Effector memory CD8-positive, alpha-beta T cell (primary cell): ENCODE data around the gene PLEK2.
"Not testable (repeated sequence)": the region's sequence is repeated elsewhere in the genome, so short reads cannot be mapped to it uniquely, and the experiment has no call there.

Source experiments
- ATAC-seq: fragments of 150-1000 bp; cut with Tn5 transposase; replicated peaks from 2 replicates; pipeline ENCODE4 v1.10.0; 2021; ENCODE audit warnings: mild to moderate bottlenecking, moderate library complexity
- DNase-seq, 3 experiments: peaks; one replicate each; pipeline ENCODE4 v3.0.0; 2021
- H3K27ac Mint-ChIP-seq, 2 donors: one replicate each; pipeline ENCODE4 v1.8.0; 2022; ENCODE audit warnings: mild to moderate bottlenecking in 2 of 2, mixed read lengths in 2 of 2, moderate library complexity in 2 of 2
- H3K27me3 Mint-ChIP-seq, 2 donors: one replicate each; pipeline ENCODE4 v1.8.0; 2022; ENCODE audit warnings: mixed read lengths in 2 of 2
- H3K36me3 Mint-ChIP-seq: one replicate; pipeline ENCODE4 v1.8.0; 2022; ENCODE audit warnings: mild to moderate bottlenecking, moderate library complexity, mixed read lengths; ENCODE audit not compliant: insufficient read depth
- H3K4me1 Mint-ChIP-seq, 2 donors: one replicate each; pipeline ENCODE4 v1.8.0; 2022; ENCODE audit warnings: low read depth in 2 of 2, mixed read lengths in 2 of 2
- H3K4me3 Mint-ChIP-seq, 2 donors: one replicate each; pipeline ENCODE4 v1.8.0; 2022; ENCODE audit warnings: mild to moderate bottlenecking in 2 of 2, mixed read lengths in 2 of 2, moderate library complexity in 2 of 2
- H3K9me3 Mint-ChIP-seq, 2 donors: one replicate each; pipeline ENCODE4 v1.8.0; 2022; ENCODE audit warnings: mixed read lengths in 2 of 2

Gene PLEK2

DNA sequence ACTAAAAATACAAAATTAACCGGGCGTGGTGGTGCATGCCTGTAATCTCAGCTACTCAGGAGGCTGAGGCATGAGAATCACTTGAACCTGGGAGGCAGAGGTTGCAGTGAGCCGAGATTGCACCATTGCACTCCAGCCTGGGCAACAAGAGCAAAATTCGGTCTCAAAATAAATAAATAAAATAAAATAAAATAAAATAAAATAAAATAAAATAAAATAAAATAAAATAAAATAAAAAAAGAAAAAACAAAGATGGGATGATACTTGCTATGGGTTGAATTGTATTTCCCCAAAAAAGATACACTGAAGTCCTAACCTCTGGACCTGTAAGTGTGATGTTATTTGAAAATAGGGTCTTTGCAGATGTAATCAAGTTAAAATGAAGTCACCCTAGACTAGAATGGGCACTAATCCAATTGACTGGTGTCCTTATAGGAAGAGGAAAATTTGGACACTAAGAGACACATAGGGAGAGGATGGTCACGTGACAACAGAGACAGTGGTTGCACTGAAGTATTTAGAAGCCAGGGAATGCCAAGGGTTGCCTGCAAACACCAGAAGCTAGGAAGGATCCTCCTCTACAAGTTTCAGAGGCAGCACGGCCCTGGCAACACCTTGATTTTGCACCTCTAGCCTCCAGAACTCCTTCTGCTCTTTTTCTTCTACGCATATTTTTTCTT, 3.7 kb downstream of the PLEK2 start:
- ATAC-seq, H3K36me3 Mint-ChIP-seq, H3K27ac Mint-ChIP-seq, H3K9me3 Mint-ChIP-seq, H3K4me3 Mint-ChIP-seq, DNase-seq, H3K4me1 Mint-ChIP-seq: not testable (repeated sequence)
- peaks cover 24 to 32% of the 10 kb centered on the region in 2 donors for H3K27me3 Mint-ChIP-seq

- H3K27me3 Mint-ChIP-seq, result peaks cover 12 to 13% of the 10 kb centered on the region in 2 donors
Measured at GRCh38 chr14:67405771-67406170, 6.2 kb downstream of the PLEK2 start.

GRCh38 chr14:67400434-67400833, 11.5 kb downstream of the PLEK2 start:
- no peak for ATAC-seq

More at GRCh38 chr14:67405771-67406170, 6.2 kb downstream of the PLEK2 start:
- Mint-ChIP-seq H3K27ac (no peak overlapping the region), H3K36me3 (peaks cover 4% of the 10 kb centered on the region), H3K4me3 (no peak overlapping the region), H3K4me1 (no peaks in the 10 kb centered on the region), H3K9me3 (no peaks in the 10 kb centered on the region)
- ATAC-seq, result no peak
- no peak for DNase-seq

DNA sequence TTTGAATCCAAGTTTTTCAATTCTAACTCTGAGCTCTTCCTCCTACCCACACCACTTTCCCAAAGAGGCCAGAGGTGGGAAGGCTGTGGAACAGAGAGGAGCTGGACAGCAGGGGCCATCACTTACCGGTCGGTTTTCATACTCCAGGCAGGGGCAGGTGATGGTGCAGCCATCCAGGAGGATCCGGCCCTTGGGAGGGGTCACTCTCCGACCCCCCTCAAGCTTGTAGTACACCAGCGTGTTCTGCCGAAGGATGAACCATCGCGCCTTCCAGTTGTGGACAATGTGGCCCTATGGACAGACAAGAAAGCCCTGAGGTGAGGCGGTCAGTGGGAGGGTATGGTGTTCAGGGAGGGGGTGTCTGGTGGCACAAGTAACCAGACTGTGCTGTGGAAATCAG, 14.4 kb downstream of the PLEK2 start:
- no peak overlapping the region for H3K27ac Mint-ChIP-seq
- H3K27me3 Mint-ChIP-seq, result peaks cover 6 to 22% of the 10 kb centered on the region in 2 donors
- no peaks in the 10 kb centered on the region for H3K4me1 Mint-ChIP-seq
- H3K4me3 Mint-ChIP-seq, result no peak overlapping the region
- H3K36me3 Mint-ChIP-seq, result no peaks in the 10 kb centered on the region
- no peaks in the 10 kb centered on the region for H3K9me3 Mint-ChIP-seq
- ATAC-seq (no peak), DNase-seq (no peak)

More at GRCh38 chr14:67400434-67400833, 11.5 kb downstream of the PLEK2 start:
- H3K27me3 Mint-ChIP-seq, result peaks cover 7 to 22% of the 10 kb centered on the region in 2 donors
- no peaks in the 10 kb centered on the region for H3K9me3 Mint-ChIP-seq
- no peak for DNase-seq
- H3K36me3 Mint-ChIP-seq, result no peaks in the 10 kb centered on the region
- H3K4me3 Mint-ChIP-seq, result no peak overlapping the region
- no peak overlapping the region for H3K27ac Mint-ChIP-seq
- no peaks in the 10 kb centered on the region for H3K4me1 Mint-ChIP-seq

DNA sequence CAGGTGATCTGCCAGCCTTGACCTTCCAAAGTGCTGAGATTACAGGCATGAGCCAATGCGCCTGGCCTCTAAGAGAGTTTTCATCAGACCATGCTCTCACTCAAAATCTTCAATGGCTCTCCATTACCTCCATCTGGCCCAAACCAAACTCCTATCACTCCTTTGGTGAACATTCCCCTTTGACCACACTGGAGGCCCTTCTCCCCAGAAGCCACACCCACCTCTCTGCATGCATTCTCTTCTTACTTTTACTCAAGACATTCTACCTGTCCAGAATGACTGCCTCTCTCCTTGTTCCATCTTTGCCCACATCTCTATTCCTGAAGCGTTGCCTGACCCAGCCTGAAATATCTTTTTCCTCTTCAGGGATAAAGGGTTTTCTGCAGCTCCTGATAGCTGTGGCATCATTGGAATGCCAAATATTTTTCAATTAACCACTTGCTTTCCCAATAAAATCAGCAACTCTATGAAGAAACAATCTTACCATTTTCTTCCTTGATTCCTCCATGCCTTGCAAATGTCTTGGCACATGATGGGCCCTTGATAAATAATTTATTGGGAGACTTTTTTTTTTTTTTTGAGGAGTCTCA, 15.5 kb downstream of the PLEK2 start:
- no peak overlapping the region for H3K27ac Mint-ChIP-seq

DNA sequence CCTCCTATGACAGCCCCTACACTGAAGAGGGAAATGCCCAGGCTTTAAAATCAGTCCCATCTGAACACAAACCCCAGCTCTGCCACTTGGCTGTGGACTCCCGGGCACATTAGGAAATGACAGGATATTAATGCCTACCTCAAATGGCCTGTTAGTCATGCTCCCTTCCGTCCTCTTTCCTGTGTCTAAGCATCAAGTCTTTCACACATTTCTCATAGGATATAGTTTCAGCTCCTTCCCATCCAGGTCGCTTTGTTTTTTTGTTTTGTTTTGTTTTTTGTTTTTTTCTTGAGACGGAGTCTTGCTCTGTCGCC, 16.1 kb downstream of the PLEK2 start:
- no peak overlapping the region for H3K27ac Mint-ChIP-seq
- no peak for DNase-seq
- peaks cover 6 to 22% of the 10 kb centered on the region in 2 donors for H3K27me3 Mint-ChIP-seq
- H3K36me3 Mint-ChIP-seq, result no peaks in the 10 kb centered on the region
- H3K9me3 Mint-ChIP-seq, result no peaks in the 10 kb centered on the region
- no peaks in the 10 kb centered on the region for H3K4me1 Mint-ChIP-seq
- no peak for ATAC-seq
- no peak overlapping the region for H3K4me3 Mint-ChIP-seq

More for the DNA sequence above, 15.5 kb downstream of the PLEK2 start:
- ATAC-seq, result no peak
- H3K4me3 Mint-ChIP-seq, result no peak overlapping the region
- no peaks in the 10 kb centered on the region for H3K4me1 Mint-ChIP-seq
- H3K36me3 Mint-ChIP-seq, result no peaks in the 10 kb centered on the region
- DNase-seq, result no peak
- no peaks in the 10 kb centered on the region for H3K9me3 Mint-ChIP-seq
- peaks cover 6 to 22% of the 10 kb centered on the region in 2 donors for H3K27me3 Mint-ChIP-seq

DNA sequence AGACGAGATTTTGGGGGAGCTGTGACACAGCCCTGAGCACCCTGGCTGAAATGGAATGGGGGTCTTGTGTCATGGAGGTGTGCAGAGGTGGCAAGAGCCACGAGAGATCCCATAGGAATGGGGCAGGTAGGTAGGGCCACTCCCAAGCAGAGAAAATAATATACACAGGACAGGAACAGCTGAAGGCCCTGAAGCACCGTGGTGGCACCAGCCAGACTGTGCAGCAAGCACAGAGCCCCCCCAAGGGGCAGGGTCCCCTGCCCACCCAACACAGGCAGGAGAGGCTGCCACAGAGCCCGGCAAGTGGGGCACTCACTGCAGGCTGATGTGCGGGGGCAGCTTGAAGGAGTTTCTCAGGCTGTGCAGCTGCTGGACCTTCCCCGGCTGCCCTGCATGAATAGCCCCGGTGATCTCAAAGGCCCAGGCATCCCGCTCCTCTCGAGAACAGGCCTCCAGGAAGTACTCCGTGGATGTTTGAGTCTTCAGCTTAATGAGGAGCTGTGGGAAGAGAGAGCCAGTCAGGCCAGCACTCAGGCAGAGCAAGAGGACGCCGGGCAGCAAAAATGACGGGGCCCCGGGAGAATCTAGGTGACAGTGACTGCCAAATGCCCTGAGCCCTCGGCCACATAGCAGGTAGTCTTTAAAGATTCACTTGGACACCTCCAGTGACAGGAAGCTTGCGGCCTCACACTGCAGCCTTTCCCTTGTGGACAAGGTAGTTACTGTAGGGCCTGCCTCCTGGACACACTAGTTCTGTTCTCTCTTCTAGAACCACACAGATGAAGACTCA, 16.7 kb downstream of the PLEK2 start:
- no peaks in the 10 kb centered on the region for H3K4me1 Mint-ChIP-seq
- DNase-seq (no peak), ATAC-seq (no peak)
- H3K4me3 Mint-ChIP-seq, result no peak overlapping the region
- no peaks in the 10 kb centered on the region for H3K36me3 Mint-ChIP-seq
- H3K27ac Mint-ChIP-seq, result no peak overlapping the region
- peaks cover 6 to 22% of the 10 kb centered on the region in 2 donors for H3K27me3 Mint-ChIP-seq
- no peaks in the 10 kb centered on the region for H3K9me3 Mint-ChIP-seq

- peaks cover 6 to 22% of the 10 kb centered on the region in 2 donors for H3K27me3 Mint-ChIP-seq
- no peak overlapping the region for H3K4me3 Mint-ChIP-seq
- no peak for ATAC-seq
- DNase-seq, result no peak
- no peaks in the 10 kb centered on the region for H3K4me1 Mint-ChIP-seq
- no peaks in the 10 kb centered on the region for H3K36me3 Mint-ChIP-seq
- no peak overlapping the region for H3K27ac Mint-ChIP-seq
- no peaks in the 10 kb centered on the region for H3K9me3 Mint-ChIP-seq
Measured at GRCh38 chr14:67393689-67394088, 18.3 kb downstream of the PLEK2 start.

GRCh38 chr14:67392800-67393199, 19.2 kb downstream of the PLEK2 start:
- Mint-ChIP-seq H3K27me3 (peaks cover 0 to 14% of the 10 kb centered on the region in 2 donors), H3K4me3 (no peak overlapping the region), H3K27ac (no peak overlapping the region), H3K9me3 (no peaks in the 10 kb centered on the region), H3K36me3 (no peaks in the 10 kb centered on the region), H3K4me1 (no peaks in the 10 kb centered on the region)
- DNase-seq (no peak), ATAC-seq (no peak)

DNA sequence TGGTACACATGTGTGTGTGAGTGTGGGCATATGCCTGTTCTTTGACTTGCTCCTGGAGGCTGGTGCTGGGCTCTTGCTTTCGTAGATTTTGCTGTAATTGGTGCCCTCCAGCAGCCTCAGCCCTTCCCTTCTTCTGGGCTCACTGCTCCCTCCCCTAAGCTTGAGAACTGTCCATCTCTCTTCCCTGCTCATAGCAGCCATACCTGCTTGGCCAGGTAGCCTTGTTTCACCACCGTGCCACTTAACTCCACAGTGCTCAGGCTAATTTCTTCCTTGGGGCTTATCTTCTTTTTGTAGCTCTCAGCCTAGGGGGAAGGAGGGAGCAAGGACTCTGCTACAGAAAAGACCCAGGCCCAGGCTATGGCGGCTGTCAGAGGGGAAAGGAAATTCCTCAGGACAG, 19.8 kb downstream of the PLEK2 start:
- Mint-ChIP-seq H3K27ac (peak overlapping the region in 1 of 2 donors; percentile 28), H3K36me3 (no peaks in the 10 kb centered on the region)

GRCh38 chr14:67391268-67391667, 20.7 kb downstream of the PLEK2 start:
- Mint-ChIP-seq H3K4me3 (no peak overlapping the region), H3K27me3 (peaks cover 0 to 2% of the 10 kb centered on the region in 2 donors), H3K4me1 (no peaks in the 10 kb centered on the region), H3K9me3 (no peaks in the 10 kb centered on the region), H3K36me3 (peaks cover 5% of the 10 kb centered on the region), H3K27ac (no peak overlapping the region)
- DNase-seq (no peak), ATAC-seq (no peak)

More for the DNA sequence above, 19.8 kb downstream of the PLEK2 start:
- Mint-ChIP-seq H3K4me3 (no peak overlapping the region), H3K27me3 (peaks cover 0 to 11% of the 10 kb centered on the region in 2 donors), H3K9me3 (no peaks in the 10 kb centered on the region), H3K4me1 (no peaks in the 10 kb centered on the region)
- DNase-seq (no peak), ATAC-seq (no peak)

DNA sequence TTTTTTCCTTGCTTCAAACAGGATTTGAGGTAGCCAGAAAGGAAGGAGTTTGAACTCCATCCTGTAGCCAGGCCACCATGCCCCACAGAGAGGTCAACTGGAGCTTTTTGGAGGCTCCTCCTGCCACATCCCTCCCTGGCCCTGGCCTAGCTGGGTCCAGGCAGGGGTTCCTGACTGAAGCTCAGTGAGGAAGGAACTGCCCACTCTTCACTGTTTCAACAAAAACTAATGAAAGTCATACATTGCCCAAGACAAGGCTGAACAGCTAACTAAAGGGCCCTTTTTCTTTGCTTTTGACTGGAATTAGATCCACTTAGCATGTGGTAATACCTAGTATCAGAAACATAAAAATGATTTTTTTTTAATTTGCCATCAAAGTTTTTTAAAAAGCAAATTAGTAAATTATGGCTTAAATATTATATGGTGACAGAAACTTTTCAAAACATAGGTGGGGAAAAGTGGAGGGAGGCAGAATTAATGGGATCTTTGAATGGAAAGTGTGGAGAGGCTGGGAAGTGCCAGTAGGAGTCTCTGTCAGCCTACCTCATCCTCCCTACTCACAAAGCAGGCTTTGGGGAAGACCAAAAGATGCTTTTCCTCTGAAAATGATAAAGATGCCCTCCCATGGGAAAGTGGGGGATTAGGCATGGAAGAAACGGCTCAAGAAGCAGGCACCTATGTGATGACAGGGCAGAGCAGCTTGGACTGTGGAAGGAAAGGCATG, 22.0 kb downstream of the PLEK2 start:
- H3K27me3 Mint-ChIP-seq, result no peaks in the 10 kb centered on the region
- peaks cover 15% of the 10 kb centered on the region for H3K36me3 Mint-ChIP-seq
- no peak overlapping the region for H3K27ac Mint-ChIP-seq
- no peak for ATAC-seq
- H3K9me3 Mint-ChIP-seq, result no peaks in the 10 kb centered on the region
- no peaks in the 10 kb centered on the region for H3K4me1 Mint-ChIP-seq
- no peak for DNase-seq
- no peak overlapping the region for H3K4me3 Mint-ChIP-seq

DNA sequence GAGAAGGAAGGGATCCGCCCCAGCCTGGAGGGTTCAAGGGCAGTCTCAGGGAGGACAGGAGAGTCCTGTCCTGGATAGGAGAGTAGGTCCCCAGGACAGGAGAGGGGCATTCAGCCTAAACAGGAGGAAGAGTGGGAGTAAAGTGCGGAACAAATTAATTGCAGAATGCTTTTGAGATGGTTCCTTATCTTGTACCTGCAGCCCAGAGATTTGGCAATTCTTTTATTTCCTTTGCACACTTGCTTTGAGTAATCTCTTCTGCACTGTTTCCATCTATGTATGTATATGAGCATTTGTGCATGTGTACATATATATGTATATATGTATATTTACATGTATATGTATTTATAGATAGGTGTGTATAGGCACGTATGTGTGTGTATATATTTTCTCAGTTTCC, 22.7 kb downstream of the PLEK2 start:
- H3K4me1 Mint-ChIP-seq, result no peaks in the 10 kb centered on the region
- H3K27me3 Mint-ChIP-seq, result no peaks in the 10 kb centered on the region
- no peak overlapping the region for H3K27ac Mint-ChIP-seq
- H3K36me3 Mint-ChIP-seq, result peaks cover 22% of the 10 kb centered on the region
- DNase-seq, result no peak
- H3K9me3 Mint-ChIP-seq, result no peaks in the 10 kb centered on the region
- H3K4me3 Mint-ChIP-seq, result no peak overlapping the region
- no peak for ATAC-seq
